ENCODE measurements around the gene BTC. TPM values are rescaled to one million over a fixed set of nuclear protein-coding genes. Genes with fewer than 3 reads are reported as not detected.

Gene BTC
- total and polyA plus RNA-seq, 9 of the 15 experiments (the other 6 are each of a cell fraction or from before 2014, with no cell fraction given), result not detected

GRCh38 chr4:74714611-74715130 is 79.7 kb downstream of the BTC start:
- DNase-seq (ENCODE audit: extremely low read depth in 1 of 4, low spot score in 3 of 4) (no peak), ATAC-seq (no peak), FAIRE-seq (no peak)
- H3K4me3 ChIP-seq, result no peak overlapping the region
- ChIA-PET POLR2A (interaction anchor here (0.5 kb wide), 1 partner anchor 9 kb away, joined by 3 read pairs; no protein-coding TSS in a partner anchor), CTCF (ENCODE audit: low intra/inter-chr PET ratio) (no interaction called here)
- H3K27ac ChIP-seq (ENCODE audit: extremely low read depth, low read depth, low read length), result no peak overlapping the region
- intact Hi-C loops (cut with micrococcal nuclease), result no loop called here
- no TSS peak for BruUV-seq (replicated peaks)
- H4K20me1 ChIP-seq (replicated peaks; ENCODE audit: control insufficient read depth, insufficient read depth, low read length), result no peaks in the 10 kb centered on the region
- 4% methylated on average over 1 of the region's 1 CpG for WGBS (ENCODE audit: insufficient coverage, low coverage, missing lambda C conversion rate)
- no peaks in the 10 kb centered on the region for H3K36me3 ChIP-seq (ENCODE audit: control insufficient read depth, insufficient read depth, low read length)
- no peak overlapping the region for H3K9ac ChIP-seq (ENCODE audit: insufficient read depth in 1 of 2, low read depth in 2 of 2, low read length in 2 of 2)
- H3K9me1 ChIP-seq (ENCODE audit: control insufficient read depth, insufficient read depth, low read length), result no peaks in the 10 kb centered on the region
- H3K4me1 ChIP-seq (replicated peaks in 1 of 2; ENCODE audit: control insufficient read depth in 2 of 2, insufficient read depth in 2 of 2, low read length in 2 of 2), result no peaks in the 10 kb centered on the region
- no peaks in the 10 kb centered on the region for H3K27me3 ChIP-seq (ENCODE audit: control insufficient read depth in 2 of 2, insufficient read depth in 2 of 2, low read length in 2 of 2)
- H2AFZ ChIP-seq (ENCODE audit: low read depth, low read length), result no peak overlapping the region
- no peaks in the 10 kb centered on the region for H3K79me2 ChIP-seq (ENCODE audit: control insufficient read depth, insufficient read depth, low read length)
- in situ Hi-C loops (cut with MboI), result no loop called here
- no peaks in the 10 kb centered on the region for H3K9me3 ChIP-seq (replicated peaks; ENCODE audit: control insufficient read depth, insufficient read depth, low read depth, low read length)
- no peak overlapping the region for H3K4me2 ChIP-seq (ENCODE audit: insufficient read depth, low read length)
- TF ChIP-seq ZNF384 (IDR thresholded peaks at IDR 0.05; ENCODE audit: low read depth, low read length), result no peak
- no peak for TF ChIP-seq ZBTB40 (IDR thresholded peaks at IDR 0.05)
- TF ChIP-seq ZBTB40 (CRISPR knock-in tag; IDR thresholded peaks at IDR 0.05), result no peak
- no peak for TF ChIP-seq MEF2A (IDR thresholded peaks at IDR 0.05; ENCODE audit: control insufficient read depth, low read depth, low read length)
- TF ChIP-seq KLF13 (tag; IDR thresholded peaks at IDR 0.05; ENCODE audit: borderline replicate concordance, low read depth), result no peak
- TF ChIP-seq PCBP1 (IDR thresholded peaks at IDR 0.05; ENCODE audit: low read depth, low read length, poor library complexity, severe bottlenecking), result no peak
- TF ChIP-seq LEF1 (IDR thresholded peaks at IDR 0.05), result no peak
- no peak for TF ChIP-seq ATF7 (IDR thresholded peaks at IDR 0.05)
- TF ChIP-seq RFX7 (CRISPR knock-in tag; IDR thresholded peaks at IDR 0.05), result no peak
- no peak for TF ChIP-seq TAF9B (IDR thresholded peaks at IDR 0.05; ENCODE audit: partially characterized antibody)
- TF ChIP-seq BMI1 (IDR thresholded peaks at IDR 0.05; ENCODE audit: low read length), result no peak
- no peak for TF ChIP-seq ELK1 (CRISPR knock-in tag; IDR thresholded peaks at IDR 0.05)
- no peak for TF ChIP-seq LARP7 (IDR thresholded peaks at IDR 0.05)
